Duodenal mucosa (tissue), 2 donors: Measurements from ENCODE around the gene IGHMBP2.
"Not testable (repeated sequence)": the region's sequence is repeated elsewhere in the genome, so short reads cannot be mapped to it uniquely, and the experiment has no call there.

ENCODE experiments used
- H3K27ac ChIP-seq: one replicate; pipeline ENCODE4 v1.7.0; 2013; ENCODE audit warnings: low read depth, low read length
- H3K27me3 ChIP-seq, 2 donors: one replicate each; pipeline ENCODE4 v1.7.0; 2013; ENCODE audit warnings: low read length in 2 of 2, control low read depth in 1 of 2; ENCODE audit not compliant: insufficient read depth in 2 of 2, control insufficient read depth in 1 of 2
- H3K36me3 ChIP-seq, 2 donors: one replicate each; pipeline ENCODE4 v1.7.0; 2013; ENCODE audit warnings: low read length in 2 of 2, control low read depth in 1 of 2; ENCODE audit not compliant: insufficient read depth in 2 of 2, control insufficient read depth in 1 of 2
- H3K4me1 ChIP-seq, 2 donors: one replicate each; pipeline ENCODE4 v1.7.0; 2013; ENCODE audit warnings: low read length in 2 of 2, control low read depth in 1 of 2; ENCODE audit not compliant: insufficient read depth in 2 of 2, control insufficient read depth in 1 of 2
- H3K4me3 ChIP-seq, 2 donors: one replicate each; pipeline ENCODE4 v1.7.0; 2013; ENCODE audit warnings: low read length in 2 of 2, low read depth in 1 of 2
- H3K9ac ChIP-seq, 2 donors: one replicate each; pipeline ENCODE4 v1.7.0; 2013; ENCODE audit warnings: low read length in 2 of 2, low read depth in 1 of 2
- H3K9me3 ChIP-seq, 2 donors: one replicate each; pipeline ENCODE4 v1.7.0; 2013; ENCODE audit warnings: low read length in 2 of 2, control low read depth in 1 of 2; ENCODE audit not compliant: control insufficient read depth in 1 of 2

IGHMBP2 gene

DNA sequence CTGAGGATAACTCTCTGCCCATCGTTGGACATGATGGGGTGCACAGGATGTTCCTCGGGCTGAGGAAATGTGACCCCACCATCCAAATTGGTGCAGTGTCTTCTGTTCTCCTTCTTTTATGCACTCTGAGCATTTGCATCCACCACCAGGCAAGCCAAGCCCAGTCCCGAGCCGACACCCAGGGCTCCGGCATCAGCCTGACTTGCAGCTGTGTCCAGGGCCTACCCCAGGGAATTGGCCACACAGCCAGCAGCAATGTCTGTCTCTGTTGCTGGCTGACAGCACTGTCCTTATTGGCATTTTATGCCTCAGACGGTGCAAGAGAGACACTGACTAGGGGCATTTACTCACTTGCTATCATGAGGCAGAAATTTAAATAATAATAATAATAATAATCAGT, 36.6 kb upstream of the IGHMBP2 start:
- no peaks in the 10 kb centered on the region for H3K27me3 ChIP-seq
- no peak overlapping the region for H3K4me3 ChIP-seq
- no peak overlapping the region for H3K9ac ChIP-seq
- H3K9me3 ChIP-seq = peaks cover 5 to 11% of the 10 kb centered on the region in 2 donors
- no peak overlapping the region for H3K27ac ChIP-seq
- no peaks in the 10 kb centered on the region for H3K36me3 ChIP-seq
- H3K4me1 ChIP-seq = peaks cover 3 to 11% of the 10 kb centered on the region in 2 donors

DNA sequence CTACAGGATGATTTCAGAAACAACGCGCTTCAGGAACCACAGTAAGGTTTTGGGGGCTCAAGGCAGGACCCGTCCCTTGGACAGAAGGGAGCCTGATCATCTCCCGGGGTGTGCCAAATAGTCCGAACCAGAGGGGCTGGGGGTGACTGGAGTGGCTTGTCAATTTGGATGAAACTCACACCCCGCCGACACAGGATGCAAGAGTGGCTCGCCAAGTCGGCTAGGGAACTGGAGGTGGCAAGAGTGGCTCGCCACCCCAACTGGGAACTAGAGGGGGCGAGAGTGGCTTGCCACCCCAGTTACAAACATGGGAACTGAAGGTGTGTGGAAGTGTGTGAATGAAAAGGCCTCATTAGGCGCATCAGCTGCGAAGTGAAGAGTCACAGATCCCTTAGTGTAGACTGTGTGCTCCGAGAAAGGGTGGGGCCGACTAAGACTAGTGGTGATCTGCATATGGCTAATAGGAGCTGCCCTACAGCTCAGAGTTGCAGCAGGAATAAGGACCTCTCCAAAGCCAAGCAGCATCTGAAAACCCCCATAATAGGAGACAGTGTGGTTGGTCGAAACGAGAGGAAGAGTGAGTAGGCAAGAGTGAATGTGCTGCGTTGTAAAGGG, 35.4 kb upstream of the IGHMBP2 start:
- Histone ChIP-seq H3K9ac (no peak overlapping the region), H3K27ac (no peak overlapping the region), H3K36me3 (no peaks in the 10 kb centered on the region), H3K27me3 (no peaks in the 10 kb centered on the region), H3K9me3 (peaks cover 5 to 11% of the 10 kb centered on the region in 2 donors), H3K4me1 (peaks cover 3 to 7% of the 10 kb centered on the region in 2 donors), H3K4me3 (no peak overlapping the region)

GRCh38 chr11:68870470-68870869, 33.2 kb upstream of the IGHMBP2 start:
- no peaks in the 10 kb centered on the region for H3K36me3 ChIP-seq
- H3K4me1 ChIP-seq = peaks cover 3 to 7% of the 10 kb centered on the region in 2 donors
- no peaks in the 10 kb centered on the region for H3K27me3 ChIP-seq
- no peak overlapping the region for H3K27ac ChIP-seq
- H3K9ac ChIP-seq = peak overlapping the region; percentile 36 to 39
- peak overlapping the region; percentile 60 to 61 for H3K4me3 ChIP-seq
- H3K9me3 ChIP-seq = no peaks in the 10 kb centered on the region

- no peaks in the 10 kb centered on the region for H3K36me3 ChIP-seq
- no peaks in the 10 kb centered on the region for H3K9me3 ChIP-seq
- no peak overlapping the region for H3K27ac ChIP-seq
- no peaks in the 10 kb centered on the region for H3K27me3 ChIP-seq
- no peak overlapping the region for H3K4me3 ChIP-seq
- no peak overlapping the region for H3K9ac ChIP-seq
- H3K4me1 ChIP-seq = peaks cover 3 to 7% of the 10 kb centered on the region in 2 donors
Observed at GRCh38 chr11:68872216-68873003, 31.3 kb upstream of the IGHMBP2 start.

DNA sequence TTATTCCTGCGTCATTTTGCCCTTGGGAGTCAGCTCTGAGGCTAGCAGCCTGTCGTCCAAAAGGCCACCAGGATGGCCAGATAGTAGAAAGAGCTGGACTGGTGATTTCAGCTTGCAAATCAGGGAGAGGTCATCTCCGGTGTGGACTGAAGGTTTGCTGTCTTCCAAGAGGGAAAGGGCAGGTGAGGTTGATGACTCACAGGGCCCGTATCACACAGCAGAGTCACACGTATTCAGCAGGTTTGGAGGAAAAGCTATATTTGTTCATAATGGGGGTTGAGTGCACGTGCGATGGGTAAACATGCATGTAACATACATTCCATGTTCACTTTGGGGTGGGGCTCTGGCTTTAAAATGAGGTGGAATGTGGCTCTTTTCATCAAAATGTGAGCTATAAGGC, 25.7 kb upstream of the IGHMBP2 start:
- no peak overlapping the region for H3K4me3 ChIP-seq
- H3K9ac ChIP-seq = no peak overlapping the region
- no peaks in the 10 kb centered on the region for H3K9me3 ChIP-seq
- H3K27me3 ChIP-seq = no peaks in the 10 kb centered on the region
- no peaks in the 10 kb centered on the region for H3K4me1 ChIP-seq
- no peak overlapping the region for H3K27ac ChIP-seq
- H3K36me3 ChIP-seq = no peaks in the 10 kb centered on the region

DNA sequence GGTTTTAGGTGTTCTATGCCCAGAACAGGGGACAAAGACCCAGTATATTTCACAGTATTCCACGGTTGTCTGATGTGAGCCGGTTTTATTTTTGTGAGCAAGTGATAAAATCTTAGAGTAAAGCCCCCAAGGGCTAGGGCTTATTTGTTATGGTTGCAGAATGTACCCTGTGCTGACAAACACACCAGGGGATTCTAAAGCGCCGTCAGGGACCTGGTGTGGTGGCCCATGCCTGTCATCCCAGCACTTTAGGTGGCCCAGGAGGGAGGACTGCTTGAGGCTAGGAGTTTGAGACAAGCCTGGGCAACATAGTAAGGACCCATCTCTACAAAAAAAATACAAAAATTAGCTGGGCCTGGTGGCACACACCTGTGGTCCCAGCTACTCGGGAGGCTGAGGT, 22.8 kb upstream of the IGHMBP2 start:
- no peaks in the 10 kb centered on the region for H3K27me3 ChIP-seq
- no peaks in the 10 kb centered on the region for H3K4me1 ChIP-seq
- H3K9ac ChIP-seq = no peak overlapping the region
- H3K4me3 ChIP-seq = no peak overlapping the region
- no peak overlapping the region for H3K27ac ChIP-seq
- H3K9me3 ChIP-seq = no peaks in the 10 kb centered on the region
- no peaks in the 10 kb centered on the region for H3K36me3 ChIP-seq

DNA sequence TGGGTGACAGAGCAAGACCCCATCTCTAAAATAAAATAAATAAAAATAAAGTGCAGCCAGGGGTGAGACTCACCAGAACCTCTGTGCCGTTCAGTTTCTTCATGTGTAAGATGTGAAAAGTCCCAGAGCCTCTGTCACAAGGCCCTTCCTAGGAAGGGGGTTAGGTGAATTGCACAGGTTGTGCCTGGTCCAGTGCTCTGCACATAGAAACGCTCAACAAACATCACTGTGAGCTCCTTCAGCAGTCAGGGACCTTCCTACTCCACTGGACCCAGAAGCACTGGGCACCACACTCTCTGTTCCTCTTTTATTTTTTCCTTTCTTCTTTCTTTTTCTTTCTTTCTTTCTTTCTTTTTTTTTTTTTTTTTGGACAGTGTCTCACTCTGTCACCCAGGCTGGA, 22.4 kb upstream of the IGHMBP2 start:
- H3K27me3 ChIP-seq = no peaks in the 10 kb centered on the region
- no peaks in the 10 kb centered on the region for H3K9me3 ChIP-seq
- H3K4me1 ChIP-seq = no peaks in the 10 kb centered on the region
- no peak overlapping the region for H3K9ac ChIP-seq
- no peaks in the 10 kb centered on the region for H3K36me3 ChIP-seq
- H3K4me3 ChIP-seq = no peak overlapping the region
- H3K27ac ChIP-seq = no peak overlapping the region

GRCh38 chr11:68882391-68882790, 21.3 kb upstream of the IGHMBP2 start:
- Histone ChIP-seq H3K4me3 (no peak overlapping the region), H3K9me3 (no peaks in the 10 kb centered on the region), H3K9ac (no peak overlapping the region), H3K36me3 (no peaks in the 10 kb centered on the region), H3K4me1 (no peaks in the 10 kb centered on the region), H3K27ac (no peak overlapping the region), H3K27me3 (no peaks in the 10 kb centered on the region)

DNA sequence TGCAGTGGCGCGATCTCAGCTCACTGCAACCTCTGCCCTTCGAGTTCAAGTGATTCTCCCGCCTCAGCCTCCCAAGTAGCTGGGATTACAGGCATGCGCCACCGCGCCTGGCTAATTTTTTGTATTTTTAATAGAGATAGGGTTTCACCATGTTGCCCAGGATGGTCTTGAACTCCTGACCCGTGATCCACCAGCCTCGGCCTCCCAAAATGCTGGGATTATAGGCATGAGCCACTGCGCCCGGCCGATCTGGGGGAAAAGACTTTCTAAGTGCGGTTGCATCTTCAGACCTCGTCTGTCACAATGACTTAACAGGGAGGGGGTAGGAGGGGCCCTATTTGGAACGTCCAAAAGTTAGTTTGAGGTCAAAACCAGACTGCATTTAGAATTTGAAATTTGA, 18.9 kb upstream of the IGHMBP2 start:
- not testable (repeated sequence) for H3K36me3 ChIP-seq, H3K9me3 ChIP-seq, H3K4me3 ChIP-seq, H3K9ac ChIP-seq, H3K27ac ChIP-seq, H3K27me3 ChIP-seq, H3K4me1 ChIP-seq

DNA sequence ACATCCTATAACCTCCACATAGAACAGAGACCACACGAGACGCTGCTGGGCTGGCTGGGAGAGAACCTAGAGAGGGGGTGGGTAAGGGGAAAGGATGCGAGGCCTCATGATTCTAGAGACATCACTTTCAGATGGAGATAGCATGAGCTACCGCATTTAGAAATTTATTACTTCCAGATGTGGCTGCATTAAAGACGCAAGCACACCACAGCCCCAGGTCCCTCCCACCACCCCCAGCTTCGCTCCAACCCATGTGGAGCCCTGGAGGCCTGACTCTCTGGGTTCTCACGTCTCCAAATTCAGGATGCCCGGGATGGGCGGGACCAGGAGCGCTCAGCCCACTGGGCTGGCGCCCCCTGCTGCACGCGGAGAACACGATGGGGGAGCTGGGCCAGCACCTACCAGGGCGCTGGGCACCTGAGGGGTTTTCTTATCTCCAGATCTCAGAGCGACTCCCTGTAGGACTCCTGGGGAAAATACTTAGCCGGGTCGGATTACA, 13.7 kb upstream of the IGHMBP2 start:
- Histone ChIP-seq H3K4me1 (peaks cover 0 to 6% of the 10 kb centered on the region in 2 donors), H3K36me3 (peaks cover 13 to 48% of the 10 kb centered on the region in 2 donors), H3K4me3 (no peak overlapping the region), H3K9me3 (no peaks in the 10 kb centered on the region), H3K9ac (no peak overlapping the region), H3K27ac (no peak overlapping the region), H3K27me3 (no peaks in the 10 kb centered on the region)
